Hippocampal formation (tissue), 2 donors: ENCODE results near the gene TANGO6.
"Not testable (repeated sequence)": the region's sequence is repeated elsewhere in the genome, so short reads cannot be mapped to it uniquely, and the experiment has no call there.

ENCODE experiments used
- DNase-seq, 2 donors: peaks; one replicate each; lab custom pipeline; 2025; lab: John Stamatoyannopoulos, UW

TANGO6 gene

GRCh38 chr16:69118468-69118867 lies 275.1 kb downstream of the TANGO6 start:
- no peak for DNase-seq

DNA sequence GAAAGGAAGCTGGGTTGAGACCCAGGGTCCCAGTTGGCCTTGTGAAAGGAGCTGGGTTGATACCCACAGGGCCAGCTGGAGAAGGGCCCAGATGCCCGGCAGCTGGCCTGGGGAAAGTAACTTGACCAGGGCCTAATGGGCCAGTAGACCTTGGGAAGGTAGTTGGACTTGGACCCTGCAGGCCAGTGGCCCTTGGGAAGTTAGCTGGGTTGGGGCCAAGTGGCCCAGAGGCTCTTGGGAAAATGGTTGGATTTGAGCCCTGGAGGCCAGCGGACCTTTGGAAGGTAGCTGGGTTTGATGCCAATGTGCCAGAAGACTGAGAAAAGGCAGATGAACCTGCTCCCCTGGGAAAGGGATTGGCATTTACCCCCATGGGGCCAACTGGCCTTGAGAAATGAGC lies 275.7 kb downstream of the TANGO6 start:
- DNase-seq, result no peak

DNA sequence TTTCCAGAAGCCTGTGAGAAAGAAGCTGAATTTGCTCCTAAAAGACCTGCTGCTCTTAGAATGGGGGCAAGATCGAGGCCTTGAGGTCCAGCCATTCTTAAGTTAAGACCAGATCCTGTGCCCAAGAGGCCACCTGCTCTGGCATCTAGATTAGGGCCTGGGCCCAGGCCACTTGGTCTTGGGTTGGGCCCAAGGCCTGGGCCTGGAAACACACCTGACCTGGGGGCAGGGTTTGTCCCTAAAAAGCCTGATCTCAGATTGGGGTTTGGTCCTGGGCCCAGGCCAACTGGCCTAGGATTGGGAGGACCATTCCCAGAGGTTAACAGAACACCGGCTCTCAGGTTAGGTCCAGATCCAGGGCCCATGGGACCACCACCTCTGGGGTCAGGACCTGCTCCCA lies 276.2 kb downstream of the TANGO6 start:
- no peak for DNase-seq

GRCh38 chr16:69120096-69120664 lies 276.8 kb downstream of the TANGO6 start:
- no peak for DNase-seq

- peak; percentile 17 to 60 for DNase-seq
Observed at GRCh38 chr16:69123910-69124309, 280.6 kb downstream of the TANGO6 start.

DNA sequence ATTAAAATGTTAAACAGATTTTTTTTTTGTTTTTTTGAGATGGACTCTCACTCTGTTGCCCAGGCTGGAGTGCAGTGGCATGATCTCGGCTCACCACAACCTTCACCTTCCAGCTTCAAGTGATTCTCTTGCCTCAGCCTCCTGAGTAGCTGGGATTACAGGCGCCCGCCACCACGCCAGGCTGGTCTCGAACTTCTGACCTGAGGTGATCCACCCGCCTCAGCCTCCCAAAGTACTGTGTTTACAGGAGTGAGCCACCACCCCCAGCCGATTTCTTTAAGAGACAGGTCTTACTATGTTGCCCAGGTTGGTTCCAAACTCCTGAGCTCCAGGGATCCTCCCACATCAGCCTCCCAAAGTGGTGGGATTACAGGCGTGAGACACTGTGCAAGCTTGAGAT lies 281.1 kb downstream of the TANGO6 start:
- DNase-seq, result not testable (repeated sequence)

DNA sequence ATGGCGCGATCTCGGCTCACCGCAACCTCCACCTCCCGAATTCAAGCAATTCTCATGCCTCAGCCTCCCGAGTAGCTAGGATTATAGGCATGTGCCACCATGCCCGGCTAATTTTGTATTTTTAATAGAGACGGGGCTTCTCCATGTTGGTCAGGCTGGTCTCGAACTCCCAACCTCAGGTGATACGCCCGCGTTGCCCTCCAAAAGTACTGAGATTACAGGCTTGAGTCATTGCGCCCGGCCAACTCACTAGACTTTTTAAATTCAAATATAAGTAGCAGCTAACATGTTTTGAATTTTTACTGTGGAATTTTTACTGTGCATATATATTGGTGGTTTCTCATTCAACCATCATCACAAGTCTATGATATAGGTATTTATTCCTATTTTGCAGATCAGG lies 281.6 kb downstream of the TANGO6 start:
- DNase-seq, result not testable (repeated sequence)

- DNase-seq, result no peak
Observed at GRCh38 chr16:69126221-69126620, 282.9 kb downstream of the TANGO6 start.

- DNase-seq, result not testable (repeated sequence)
Observed at GRCh38 chr16:69126801-69127200, 283.5 kb downstream of the TANGO6 start.

- DNase-seq, result no peak
Observed at GRCh38 chr16:69127966-69128510, 284.7 kb downstream of the TANGO6 start.

- no peak for DNase-seq
Observed at GRCh38 chr16:69130461-69130860, 287.1 kb downstream of the TANGO6 start.

DNA sequence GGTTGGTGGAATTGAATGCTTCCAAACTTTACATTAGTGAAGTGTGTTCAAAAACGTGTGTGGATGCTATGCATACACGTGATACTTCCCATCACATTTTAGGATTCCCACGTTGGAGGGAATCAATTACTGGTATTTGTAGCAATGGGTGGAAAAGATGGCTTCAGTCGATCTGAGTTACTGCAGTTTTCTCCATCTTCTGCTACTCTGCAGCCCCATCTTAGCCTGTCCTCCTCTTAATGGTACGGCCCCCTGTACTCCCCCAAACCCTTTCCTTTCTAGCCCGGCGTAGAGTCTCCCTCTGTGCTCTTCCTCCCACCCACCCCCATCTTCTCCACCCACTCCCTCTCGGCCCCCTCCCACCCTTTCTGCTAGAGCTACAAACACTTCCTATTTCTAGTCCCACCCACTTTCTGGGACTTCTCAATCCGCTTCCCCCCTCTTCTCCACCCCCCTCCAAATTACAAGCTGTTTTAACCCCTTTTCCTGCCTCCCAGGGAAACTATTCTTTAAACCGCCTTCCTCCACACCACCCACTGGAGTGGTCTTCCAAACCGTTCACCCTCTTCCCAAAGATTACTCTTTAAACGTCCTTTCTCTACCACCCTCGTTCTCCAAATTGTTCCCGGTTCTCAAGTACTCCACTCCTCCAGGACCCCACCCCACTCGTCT lies 288.0 kb downstream of the TANGO6 start:
- no peak for DNase-seq

- DNase-seq, result peak in 1 of 2 donors; percentile 67
Observed at GRCh38 chr16:69131839-69132423, 288.6 kb downstream of the TANGO6 start.

- peak; percentile 54 to 76 for DNase-seq
Observed at GRCh38 chr16:69132424-69133252, 289.3 kb downstream of the TANGO6 start, which contains the start of the genes CHTF8 and UTP4. TSS of gene CHTF8 (minus strand) at chr16:69132588. CDS start at chr16:69121458, 11,130 bp downstream. TSS of gene UTP4 (plus strand) at chr16:69132649. CDS start at chr16:69133460, 811 bp downstream.

- no peak for DNase-seq
Observed at GRCh38 chr16:69133373-69133954, 290.1 kb downstream of the TANGO6 start.
